HG03521 (cell line): ENCODE measurements around the gene C19orf33.

Experiments
- ATAC-seq: cut with Tn5 transposase; IDR thresholded peaks from one replicate; pipeline ENCODE4 v1.9.1; 2021; ENCODE audit warnings: mild to moderate bottlenecking, moderate library complexity; ENCODE audit not compliant: unreplicated experiment

The C19orf33 gene

DNA sequence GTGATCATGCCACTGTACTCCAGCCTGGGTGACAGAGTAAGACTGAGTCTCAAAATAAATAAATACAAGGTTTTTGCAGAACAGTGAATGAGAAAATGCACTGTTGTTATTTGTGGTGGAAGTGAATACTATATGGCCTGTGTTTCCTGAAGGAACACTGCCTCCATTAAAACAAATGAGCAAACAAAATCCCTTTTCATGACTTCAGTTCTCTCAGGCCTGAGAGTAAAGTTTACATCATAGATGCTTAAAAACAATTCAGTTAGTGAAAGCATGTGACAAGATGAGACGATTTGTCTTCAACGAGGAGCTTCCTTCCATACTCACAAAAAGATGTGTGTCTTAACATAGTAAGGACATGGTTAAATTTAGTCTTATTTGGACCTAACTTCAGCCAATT lies 25.3 kb upstream of the C19orf33 start:
- no peak for ATAC-seq

DNA sequence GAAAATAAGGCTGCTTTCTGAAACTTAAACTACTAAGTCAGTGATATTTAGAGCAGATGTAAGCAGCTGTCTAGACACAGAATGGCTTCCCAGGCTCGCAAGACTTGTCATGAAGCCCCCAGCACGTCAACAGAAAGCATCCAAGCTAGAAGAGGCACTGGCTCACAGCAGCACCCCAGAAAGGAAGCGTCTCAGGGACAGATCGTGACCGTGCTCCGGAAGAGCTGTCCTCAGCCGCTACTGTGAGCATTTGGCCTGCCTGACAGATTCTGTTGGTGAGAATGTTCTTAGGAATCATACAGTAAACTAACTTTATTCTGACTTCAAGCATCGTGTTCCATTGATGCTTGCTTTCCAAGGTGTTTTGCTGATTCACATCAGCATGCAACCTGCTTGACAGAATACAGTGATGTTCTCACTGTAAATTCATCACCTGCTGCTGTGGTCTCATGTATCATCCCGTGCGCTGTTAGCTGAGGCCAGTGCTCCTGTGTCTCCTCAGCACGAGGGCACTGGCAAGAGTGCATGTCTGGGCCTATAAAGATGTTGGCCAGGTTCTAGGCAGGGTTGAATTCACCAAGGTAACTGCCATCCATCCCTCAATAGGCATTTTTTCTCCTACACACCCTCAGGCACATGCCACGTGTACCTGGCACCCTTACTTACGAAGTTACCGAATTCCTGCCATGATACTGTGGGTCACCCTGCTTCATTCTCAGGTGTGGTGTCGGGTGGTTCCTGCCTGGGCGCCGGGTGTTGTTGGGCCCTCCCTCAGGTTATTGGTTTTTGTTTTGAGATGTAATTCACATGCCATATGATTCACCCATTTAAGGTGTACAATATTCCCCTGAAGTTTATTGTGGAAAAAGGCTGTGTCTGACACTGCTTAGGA lies 23.8 kb upstream of the C19orf33 start:
- no peak for ATAC-seq

DNA sequence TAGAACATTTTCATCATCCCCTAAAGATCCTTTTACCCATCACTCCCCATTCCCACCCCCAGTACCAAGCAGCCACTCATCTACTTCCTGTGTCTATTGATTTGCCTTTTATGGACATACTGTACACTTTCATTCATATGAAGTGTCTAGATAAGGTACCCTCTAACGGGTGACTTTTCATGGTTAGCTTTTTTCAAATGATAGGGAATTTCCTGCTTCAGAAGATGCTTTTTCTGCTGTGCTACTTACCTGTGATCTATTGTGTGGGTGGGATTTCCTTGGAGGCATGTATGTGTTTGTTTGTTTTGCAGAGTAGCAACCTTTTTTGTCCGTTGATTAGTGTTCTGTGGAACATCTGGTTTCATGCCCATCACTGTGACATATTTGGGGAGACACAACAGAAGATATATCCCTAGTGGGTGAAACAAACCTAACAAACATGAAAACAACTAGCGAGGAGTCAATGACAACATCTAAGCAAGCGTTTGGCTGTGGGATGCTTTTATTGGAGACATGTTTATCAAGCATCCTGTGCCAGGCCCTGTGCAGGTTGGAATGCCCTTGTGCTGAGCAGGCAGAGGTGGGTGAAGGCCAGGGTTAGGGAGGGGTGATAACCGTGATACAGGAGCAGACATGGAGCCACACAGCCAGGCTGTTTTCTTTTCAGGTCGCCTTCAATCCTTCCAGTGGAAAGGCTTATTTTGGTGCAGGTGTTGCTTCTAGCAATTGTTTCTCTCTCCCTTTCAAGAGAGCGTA lies 22.1 kb upstream of the C19orf33 start:
- no peak for ATAC-seq

DNA sequence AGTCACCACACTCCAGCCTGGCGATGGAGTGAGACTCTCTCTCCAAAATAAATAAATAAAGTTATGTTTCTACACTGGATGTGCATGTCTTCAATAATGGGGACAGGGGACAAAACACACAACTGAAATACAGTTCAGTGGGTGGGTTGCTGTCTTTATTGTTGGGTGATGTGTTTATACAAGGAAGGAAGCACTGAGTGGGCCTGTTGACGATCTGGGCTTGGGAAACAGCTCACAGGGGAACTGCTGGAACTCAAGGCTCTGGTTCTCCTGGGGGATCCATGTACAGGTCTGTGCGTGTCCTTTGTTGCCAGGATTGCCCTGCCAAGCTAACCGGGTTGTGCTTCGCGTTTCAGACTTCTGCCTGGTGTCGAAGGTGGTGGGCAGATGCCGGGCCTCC lies 20.8 kb upstream of the C19orf33 start:
- no peak for ATAC-seq

DNA sequence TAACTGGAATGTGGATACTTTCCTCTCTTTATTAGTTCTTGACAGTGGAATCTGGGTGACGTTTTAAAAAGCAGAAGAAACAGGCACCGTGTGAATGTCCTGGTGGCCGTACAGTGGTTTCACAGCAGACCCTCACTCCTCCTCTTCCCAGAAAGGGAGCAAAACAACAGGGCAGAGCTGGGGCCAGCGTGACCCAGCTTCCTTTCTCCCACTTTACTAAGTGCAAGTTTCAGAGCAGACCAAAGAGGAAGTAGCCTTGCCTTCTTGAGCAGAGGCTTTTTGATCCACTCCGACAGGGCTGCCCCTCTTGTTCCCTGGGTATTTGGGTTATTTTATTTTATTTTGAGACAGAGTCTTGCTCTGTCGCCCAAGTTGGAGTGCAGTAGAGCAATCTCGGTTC lies 19.6 kb upstream of the C19orf33 start:
- ATAC-seq = no peak

DNA sequence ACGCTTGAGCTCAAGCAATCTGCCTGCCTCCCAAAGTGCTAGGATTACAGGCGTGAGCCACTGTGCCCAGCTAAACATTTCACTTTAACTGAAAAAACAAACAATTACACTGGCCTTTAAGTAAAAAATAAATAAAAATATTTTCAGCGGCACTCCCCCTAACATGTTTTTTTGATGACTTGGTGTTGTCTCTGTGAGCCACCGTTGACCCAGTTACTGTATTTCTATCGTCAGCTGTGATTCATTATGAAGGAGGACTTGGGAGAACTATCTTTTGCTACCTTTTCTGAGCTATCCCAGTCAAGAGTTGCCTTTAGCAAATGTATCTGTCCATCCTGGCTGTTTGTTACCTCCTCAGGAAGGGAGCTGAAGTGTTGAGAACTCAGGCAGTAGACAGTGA lies 18.5 kb upstream of the C19orf33 start:
- ATAC-seq = no peak

DNA sequence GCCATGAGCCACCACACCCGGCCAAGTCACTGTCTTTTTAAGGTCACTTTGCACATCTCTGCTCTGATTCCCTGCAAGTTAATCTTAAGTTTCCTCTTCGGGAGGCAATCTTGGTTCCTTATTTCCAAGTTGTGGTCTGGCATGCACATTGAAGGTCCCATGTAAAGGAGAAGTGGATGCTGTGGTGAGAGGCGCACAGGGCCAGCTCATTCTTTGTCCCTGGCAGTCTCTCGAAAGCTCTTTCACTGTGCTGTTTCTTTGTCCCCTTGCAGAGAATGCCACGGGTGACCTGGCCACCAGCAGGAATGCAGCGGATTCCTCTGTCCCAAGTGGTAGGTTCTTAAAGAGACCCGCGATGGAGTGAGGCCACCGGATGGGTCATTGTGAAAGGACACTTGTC lies 16.4 kb upstream of the C19orf33 start:
- ATAC-seq = no peak

DNA sequence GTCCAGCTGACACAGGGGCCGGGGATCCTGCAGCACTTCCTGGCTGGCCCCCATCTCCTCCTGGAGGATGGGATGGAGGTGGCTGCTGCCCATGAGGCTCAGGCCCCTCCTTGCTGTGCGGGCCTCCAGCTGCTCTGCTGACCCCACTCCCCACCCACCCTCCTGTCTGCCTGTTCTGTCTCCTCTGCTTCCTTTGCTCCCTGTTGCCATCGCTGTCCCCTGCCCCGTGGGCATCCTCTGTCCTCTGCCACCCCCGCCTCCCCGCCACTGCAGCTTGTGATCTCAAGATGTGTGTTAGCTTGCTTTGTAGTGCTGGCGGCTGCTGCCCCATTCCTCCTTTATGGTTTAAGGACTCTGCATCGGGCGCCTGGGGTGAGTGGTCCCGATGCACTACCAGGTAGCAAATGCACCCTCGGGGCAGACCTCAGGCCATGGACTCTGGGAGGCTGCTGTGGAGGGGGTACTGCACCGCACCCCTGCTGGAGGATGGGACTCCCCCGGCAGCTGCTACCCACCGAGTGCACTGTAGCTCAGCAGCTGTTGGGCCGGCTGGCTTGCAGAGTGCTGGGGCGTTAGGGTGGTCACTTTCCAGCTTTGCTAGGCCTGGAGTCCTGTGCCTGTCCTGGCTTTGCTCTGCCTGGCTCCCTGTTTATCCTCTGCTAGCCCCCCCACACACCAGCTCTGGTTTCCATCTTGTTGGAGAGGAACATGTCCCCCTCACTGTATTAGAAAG lies 15.8 kb upstream of the C19orf33 start:
- no peak for ATAC-seq

DNA sequence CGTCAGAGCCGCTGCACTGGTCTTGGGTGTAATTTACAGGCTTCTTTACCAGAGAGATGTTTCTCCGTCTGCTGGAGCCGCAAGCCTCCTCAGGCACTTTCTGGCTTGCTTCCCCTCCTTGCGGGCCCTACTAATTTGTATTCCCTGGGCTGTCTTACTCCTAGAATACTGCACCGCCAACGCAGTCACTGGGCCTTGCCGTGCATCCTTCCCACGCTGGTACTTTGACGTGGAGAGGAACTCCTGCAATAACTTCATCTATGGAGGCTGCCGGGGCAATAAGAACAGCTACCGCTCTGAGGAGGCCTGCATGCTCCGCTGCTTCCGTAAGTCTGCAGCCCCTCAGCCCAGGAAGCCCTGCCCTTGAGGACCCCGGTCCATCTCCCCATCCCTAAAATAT lies 14.1 kb upstream of the C19orf33 start:
- no peak for ATAC-seq

DNA sequence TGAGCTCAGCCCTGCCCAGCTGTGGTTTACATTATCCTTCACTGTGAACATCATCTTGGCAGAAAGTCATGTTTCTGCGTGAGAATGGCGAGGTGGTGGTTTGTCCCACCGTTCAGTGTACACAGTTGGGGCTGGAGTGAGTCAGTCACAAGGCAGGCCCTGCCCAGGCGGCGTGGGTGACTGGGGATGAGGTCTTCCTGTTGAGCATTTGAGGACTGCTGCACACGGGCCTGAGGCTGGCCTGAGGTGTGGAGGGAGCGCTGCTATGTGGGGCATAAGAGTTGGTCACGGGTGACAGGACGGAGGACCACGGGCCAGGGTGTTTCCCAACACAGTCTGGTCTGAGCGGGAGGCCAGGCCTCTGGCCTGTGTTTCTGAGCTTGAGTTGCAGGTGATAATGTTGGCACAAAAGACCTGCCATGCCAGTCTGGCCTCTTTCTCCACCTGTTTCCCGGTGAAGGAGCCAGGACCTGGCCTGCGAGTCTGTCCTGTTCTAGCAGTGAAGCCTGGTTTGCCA lies 13.4 kb upstream of the C19orf33 start:
- no peak for ATAC-seq

DNA sequence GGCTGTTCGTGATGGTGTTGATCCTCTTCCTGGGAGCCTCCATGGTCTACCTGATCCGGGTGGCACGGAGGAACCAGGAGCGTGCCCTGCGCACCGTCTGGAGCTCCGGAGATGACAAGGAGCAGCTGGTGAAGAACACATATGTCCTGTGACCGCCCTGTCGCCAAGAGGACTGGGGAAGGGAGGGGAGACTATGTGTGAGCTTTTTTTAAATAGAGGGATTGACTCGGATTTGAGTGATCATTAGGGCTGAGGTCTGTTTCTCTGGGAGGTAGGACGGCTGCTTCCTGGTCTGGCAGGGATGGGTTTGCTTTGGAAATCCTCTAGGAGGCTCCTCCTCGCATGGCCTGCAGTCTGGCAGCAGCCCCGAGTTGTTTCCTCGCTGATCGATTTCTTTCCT lies 12.2 kb upstream of the C19orf33 start:
- ATAC-seq = no peak

DNA sequence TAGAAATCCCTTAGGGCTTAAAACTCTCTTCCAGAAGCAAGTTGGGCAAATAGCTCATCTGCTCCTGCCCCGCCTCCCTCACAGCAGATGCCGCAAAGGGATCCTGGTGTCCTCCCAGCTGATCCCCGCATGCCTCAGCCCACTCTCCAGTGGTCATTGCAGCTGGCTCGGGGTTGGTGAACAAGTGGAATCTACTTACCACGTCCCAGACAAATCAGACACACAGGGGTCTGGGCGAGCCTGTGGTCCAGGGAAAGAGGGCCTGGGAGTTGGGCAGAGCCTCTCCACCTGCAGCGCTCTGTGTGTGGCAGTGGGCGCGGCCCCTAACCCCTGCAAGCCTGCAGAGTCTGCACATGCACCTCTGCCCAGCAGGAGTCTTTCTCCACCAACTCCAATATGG lies 10.8 kb upstream of the C19orf33 start:
- ATAC-seq = no peak

DNA sequence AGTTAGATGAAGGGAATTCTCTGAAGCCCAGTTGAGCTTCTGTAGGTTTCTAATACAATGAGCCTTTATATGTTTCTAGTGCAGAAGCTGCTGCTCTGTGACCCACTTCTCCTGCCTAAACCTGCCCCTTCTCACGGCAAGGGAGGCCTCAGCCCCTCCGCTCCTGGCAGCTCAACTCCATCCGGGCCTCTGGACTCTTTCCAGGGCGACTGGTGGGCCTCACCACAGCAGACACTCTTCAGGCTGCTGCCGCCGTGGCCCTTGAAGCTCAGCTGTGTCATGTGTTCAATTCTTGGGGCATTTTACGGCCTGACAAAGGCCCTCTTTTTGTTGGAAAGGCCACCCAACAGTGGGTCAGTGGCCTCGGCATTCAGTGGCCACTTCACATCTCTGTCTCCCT lies 10.0 kb upstream of the C19orf33 start:
- no peak for ATAC-seq

DNA sequence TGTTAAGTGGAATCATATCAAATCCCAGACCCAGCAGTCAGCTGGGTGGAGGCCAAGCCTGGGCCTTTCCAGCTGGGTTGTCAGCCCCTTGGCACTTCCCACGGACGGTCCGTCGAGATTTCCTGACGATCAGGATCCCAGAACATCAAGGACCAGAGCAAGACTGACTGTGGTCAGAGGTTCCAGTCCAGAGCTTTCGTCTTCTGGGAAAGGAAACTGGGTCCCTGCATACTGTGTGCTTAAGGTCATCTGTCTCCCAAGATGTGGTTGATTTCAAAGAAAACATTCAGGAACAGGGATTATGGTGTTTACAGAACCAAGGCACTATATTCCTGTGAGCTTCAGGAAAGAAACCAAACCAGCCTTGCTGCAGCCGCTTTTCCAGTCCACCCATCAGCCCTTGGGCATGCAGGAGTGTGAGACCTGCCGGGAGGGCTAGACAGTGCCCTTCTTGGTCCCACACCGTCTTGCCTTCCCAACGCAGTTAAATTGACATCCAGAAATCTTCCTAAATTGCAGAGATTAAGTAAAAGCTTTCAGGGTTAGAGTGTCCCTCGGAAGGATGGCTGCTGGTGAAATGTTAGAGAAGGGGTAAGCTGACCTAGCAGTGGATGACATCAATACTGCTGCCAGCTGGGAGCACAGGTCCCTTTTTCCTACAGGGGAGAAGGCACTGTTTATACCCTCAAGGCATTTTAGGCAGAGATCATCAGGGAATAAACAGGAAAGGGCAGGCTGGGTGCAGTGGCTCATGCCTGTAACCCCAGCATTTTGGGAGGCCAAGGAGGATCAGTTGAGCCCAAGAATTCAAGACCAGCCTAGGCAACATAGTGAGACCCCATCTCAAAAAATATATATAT lies 5.0 kb upstream of the C19orf33 start:
- ATAC-seq = no peak

DNA sequence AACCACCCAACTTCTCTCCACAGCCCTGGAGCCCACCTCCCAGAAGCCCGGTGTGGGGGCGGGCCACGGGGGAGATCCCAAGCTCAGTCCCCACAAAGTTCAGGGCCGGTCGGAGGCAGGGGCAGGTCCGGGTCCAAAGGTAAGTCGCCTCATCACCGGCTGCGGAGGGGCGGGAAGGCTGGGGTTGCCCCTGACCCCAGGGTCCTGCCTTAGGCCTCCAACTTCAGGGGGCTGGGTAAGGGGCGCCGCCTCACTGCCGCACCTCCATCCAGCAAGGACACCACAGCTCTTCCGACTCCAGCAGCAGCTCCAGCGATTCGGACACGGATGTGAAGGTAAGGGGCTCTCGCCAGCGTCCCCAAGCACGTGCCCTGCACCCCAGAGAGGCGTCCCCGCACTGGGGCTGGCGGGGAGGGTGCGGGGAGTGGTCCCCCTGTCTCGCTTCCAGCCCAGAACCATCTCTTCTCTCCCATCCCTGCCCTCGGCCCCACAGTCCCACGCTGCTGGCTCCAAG lies 358 bp downstream of the C19orf33 start:
- no peak for ATAC-seq

DNA sequence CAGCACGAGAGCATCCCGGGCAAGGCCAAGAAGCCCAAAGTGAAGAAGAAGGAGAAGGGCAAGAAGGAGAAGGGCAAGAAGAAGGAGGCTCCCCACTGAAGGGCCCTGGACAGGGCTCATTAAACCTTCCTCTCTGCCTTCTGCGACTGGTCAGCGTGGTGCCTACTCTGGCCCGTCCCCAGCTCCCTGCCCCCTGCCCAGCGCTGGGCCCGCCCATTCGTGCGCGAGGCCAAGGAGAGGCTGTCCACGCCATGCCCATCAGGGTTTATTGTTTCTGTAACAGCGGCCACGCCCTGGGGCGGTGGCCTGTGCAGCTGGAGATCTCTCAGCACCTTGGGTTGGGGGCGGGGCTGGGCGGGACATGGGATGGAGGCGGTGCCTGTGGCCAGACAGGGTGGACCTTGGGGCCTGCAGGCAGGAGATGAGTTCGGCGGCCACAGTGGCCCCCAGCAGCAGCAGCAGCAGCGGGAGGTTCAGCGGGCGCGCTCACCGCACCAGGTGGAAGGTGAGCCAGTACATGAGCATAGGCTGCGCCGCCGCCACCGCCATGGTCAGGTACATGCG lies 897 bp downstream of the C19orf33 start:
- no peak for ATAC-seq

DNA sequence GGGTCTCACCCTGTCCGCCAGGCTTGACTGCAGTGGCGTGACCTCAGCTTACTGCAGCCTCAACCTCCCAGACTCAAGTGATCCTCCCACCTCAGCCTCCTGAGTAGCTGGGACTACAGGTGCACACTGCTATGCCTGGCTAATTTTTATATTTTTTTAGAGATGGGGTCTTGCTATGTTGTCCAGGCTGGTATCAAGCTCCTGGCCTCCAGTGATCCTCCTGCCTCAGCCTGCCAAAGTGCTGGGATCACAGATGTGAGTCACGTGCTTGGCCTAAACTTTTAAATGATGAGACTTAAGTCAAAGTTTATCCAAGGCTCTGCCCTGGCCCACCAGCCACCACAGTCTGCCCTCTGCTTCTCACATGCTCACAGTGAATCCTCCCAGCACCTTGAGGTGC lies 2.2 kb downstream of the C19orf33 start:
- no peak for ATAC-seq

DNA sequence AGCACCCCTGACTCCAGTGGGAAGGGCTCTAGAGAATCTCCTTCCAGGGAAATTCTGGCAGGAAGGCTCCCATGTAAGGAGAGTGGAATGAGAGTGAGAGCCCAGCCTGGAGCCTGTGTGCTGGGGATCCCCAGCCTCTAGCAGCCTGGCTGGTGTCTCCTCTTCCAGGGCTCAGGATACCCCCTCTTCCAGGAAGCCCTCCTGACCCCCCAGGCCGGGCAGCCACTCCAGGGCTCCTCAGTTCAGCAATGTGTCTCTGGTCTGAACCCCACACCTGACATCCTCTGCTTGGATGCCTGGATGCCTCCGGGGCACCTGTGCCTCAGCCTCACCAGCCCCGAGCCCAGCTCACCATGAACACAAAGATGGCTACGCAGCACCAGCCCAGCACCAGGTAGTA lies 3.0 kb downstream of the C19orf33 start:
- ATAC-seq = no peak

DNA sequence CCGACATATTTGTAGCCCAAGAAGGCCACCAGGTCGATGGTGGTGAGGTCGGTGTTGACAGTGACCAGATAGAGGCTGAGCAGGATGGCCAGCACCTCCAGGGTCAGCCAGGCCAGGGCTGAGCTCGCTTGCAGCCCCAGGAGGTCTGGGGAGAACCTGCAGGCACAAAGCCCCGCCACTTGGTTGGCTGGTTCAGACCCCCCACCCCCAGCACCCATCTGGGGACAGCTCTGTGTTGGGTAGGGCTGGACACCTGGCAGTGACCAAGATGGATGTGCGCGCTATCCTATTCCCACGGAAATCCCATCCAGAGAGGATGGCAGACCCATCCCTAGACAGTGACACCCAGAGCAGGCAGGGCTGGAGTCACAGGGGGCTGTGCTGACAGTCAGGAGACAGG lies 3.5 kb downstream of the C19orf33 start:
- no peak for ATAC-seq
